Anterior cingulate cortex (tissue), 58 donors: Measurements from ENCODE around the gene CELF2.

Source experiments
- DNase-seq, 58 donors: peaks; one replicate each; lab custom pipeline; 2025; lab: John Stamatoyannopoulos, UW

The CELF2 gene

GRCh38 chr10:11019724-11020547, 2.3 kb downstream of the CELF2 start:
- no peak for DNase-seq

- DNase-seq, result no peak
These were observed 2.9 kb downstream of the CELF2 start for GRCh38 chr10:11020548-11020942.

GRCh38 chr10:11022213-11022612, 4.5 kb downstream of the CELF2 start:
- no peak for DNase-seq

GRCh38 chr10:11023009-11023953, 5.6 kb downstream of the CELF2 start:
- no peak for DNase-seq

GRCh38 chr10:11024596-11024995, 6.9 kb downstream of the CELF2 start:
- no peak for DNase-seq

- DNase-seq, result no peak
These were observed 8.3 kb downstream of the CELF2 start for GRCh38 chr10:11025978-11026377.

- peak in 1 of 58 donors; percentile 35 for DNase-seq
These were observed 9.1 kb downstream of the CELF2 start for GRCh38 chr10:11026773-11027172.

- DNase-seq, result no peak
These were observed 17.1 kb downstream of the CELF2 start for GRCh38 chr10:11034762-11035161.

GRCh38 chr10:11035301-11035991, 17.8 kb downstream of the CELF2 start:
- DNase-seq, result no peak

- DNase-seq, result peak in 5 of 58 donors; percentile 17 to 39 (median 21)
These were observed 18.8 kb downstream of the CELF2 start for GRCh38 chr10:11036424-11037011.

- DNase-seq, result no peak
These were observed 20.3 kb downstream of the CELF2 start for GRCh38 chr10:11037991-11038390.

- no peak for DNase-seq
These were observed 24.7 kb downstream of the CELF2 start for GRCh38 chr10:11042357-11042756.

GRCh38 chr10:11043039-11043438, 25.4 kb downstream of the CELF2 start:
- no peak for DNase-seq

GRCh38 chr10:11043446-11044127, 25.9 kb downstream of the CELF2 start:
- DNase-seq, result peak in 5 of 58 donors; percentile 13 to 52 (median 29)

GRCh38 chr10:11045487-11045886, 27.8 kb downstream of the CELF2 start:
- DNase-seq, result no peak

- peak in 12 of 58 donors; percentile 14 to 47 (median 28) for DNase-seq
These were observed 28.5 kb downstream of the CELF2 start for GRCh38 chr10:11045995-11046775.

- no peak for DNase-seq
These were observed 29.1 kb downstream of the CELF2 start for GRCh38 chr10:11046776-11047160.

- DNase-seq, result no peak
These were observed 31.1 kb downstream of the CELF2 start for GRCh38 chr10:11048707-11049278.

GRCh38 chr10:11049806-11050205, 32.1 kb downstream of the CELF2 start:
- peak in 3 of 58 donors; percentile 33 to 65 (median 44) for DNase-seq
